Dermis microvascular lymphatic vessel endothelial cell (primary cell): Measurements from ENCODE around the gene REPS2. TPM values are rescaled to one million over a fixed set of nuclear protein-coding genes. Genes with fewer than 3 reads are reported as not detected.
A peak's percentile ranks its signal among the peaks of the same experiment; 100 is the strongest.

Experiments
- DNase-seq, 2 donors: peaks; one replicate each; pipeline versions ENCODE4 v3.0.0 to v3.0.0-alpha.2; 2010; ENCODE audit warnings: low read depth in 2 of 2
- total RNA-seq: library from RNA; depleted of rRNA; stranded (reverse); fragments of >200 nt; gene quantifications from 2 replicates; pipeline ENCODE4 v1.2.1, GENCODE V29; 2014

Gene REPS2
- total RNA-seq, 1 donor from 2014 or later = 4.2 TPM

GRCh38 chrX:17035111-17035510 lies 88.7 kb downstream of the REPS2 start:
- no peak for DNase-seq

DNA sequence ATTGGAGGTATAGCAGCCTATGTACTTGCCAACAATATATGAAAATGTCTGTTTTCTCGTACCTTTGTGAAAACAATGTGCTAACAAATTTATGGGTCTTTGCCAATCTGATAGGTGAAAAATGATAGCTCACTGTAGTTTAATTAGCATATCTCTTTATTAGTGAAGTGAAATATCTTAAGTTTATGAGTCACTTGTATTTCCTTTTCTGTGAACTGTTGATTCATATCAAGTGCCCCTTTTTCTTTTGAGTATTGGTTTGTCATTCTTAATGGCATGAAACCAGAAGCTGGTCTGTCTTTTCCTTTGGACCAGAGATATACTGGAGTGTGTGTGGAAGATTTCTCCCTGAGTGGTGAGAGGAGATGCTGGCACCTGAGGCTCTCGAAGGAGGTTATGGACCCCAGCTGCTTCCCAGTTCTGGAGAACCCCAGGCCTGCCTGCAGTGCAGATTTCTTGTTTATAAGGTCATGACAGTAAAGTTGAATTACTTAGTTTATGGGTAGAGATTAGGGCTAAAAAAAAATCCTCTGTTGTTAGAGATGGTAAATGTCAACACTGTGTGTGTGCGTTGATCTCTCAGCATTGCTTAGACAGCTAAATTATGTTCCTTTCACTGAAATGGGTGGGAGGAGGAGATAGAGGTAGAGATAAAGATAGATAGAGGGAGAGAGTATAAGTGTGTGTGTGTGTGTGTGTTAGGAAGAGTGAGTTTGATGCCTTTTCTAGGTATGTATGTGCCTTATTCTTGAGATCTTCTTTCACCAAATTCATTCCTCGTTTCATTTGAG lies 89.9 kb downstream of the REPS2 start:
- DNase-seq = peak in 1 of 2 donors; percentile 13

DNA sequence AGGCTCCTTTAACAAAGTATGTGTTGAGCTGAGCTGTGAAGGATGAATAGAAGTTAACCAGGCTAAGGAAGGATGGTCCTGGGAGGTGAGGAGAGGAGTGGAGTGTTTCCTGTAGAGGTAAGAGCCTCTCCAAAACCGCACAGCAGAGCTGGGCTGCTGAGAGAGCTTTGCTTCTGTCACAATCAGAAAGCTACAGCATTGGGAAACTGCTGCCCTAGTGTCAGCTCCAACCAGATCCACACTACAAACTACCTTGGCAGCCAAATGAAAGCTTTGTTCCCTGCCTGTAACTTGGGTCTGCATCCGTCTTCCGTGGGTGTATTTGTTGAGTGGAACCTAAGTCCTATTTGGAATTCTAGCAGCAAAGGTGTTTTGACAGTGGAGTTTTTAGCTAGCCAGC lies 91.8 kb downstream of the REPS2 start:
- DNase-seq = no peak

DNA sequence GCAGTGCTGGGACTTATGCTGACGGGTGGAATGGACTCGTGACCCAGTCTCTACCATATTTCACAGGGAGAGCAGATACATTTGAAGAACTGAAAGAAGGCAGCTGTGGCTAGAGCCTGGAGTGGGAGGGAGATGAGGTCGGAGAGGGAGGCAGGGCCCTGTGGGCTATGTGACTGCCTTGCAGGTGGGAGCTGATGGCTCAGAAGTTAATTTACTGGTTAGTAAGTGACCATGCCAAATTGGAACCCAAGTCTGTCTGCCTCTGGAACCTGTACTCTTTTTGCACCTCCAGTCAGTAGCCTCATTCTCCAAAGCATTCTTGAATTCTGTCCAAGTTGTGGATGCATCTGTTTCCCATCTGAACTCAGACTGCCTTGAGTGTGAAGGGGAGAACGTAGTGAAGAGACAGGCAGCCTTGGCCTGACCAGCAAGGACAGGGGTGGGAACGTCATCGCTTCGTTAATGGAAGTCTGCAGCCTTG lies 92.3 kb downstream of the REPS2 start:
- peak in 1 of 2 donors; percentile 47 for DNase-seq

- DNase-seq = no peak
Measured at GRCh38 chrX:17039826-17040225, 93.4 kb downstream of the REPS2 start.

GRCh38 chrX:17040711-17041110 lies 94.3 kb downstream of the REPS2 start:
- no peak for DNase-seq

DNA sequence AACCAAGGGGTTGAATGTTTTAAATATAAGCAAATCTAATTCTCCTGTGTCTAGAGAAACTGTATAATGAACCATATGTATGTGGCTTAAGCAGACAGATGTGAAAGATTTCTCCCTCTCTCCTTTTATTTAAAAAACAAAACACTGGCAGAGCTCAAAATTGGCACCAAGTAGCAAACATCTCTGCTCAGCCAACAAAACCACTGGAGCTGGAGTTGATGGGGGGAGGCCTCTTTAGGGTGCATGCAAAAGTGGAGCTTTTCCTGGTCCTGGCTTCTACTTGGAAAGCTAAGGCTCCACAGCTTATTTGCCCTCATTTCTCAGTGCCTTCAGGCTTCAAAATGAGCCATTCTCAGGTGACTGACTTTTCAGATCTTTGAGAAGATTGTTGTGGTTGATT lies 95.6 kb downstream of the REPS2 start:
- DNase-seq = no peak

DNA sequence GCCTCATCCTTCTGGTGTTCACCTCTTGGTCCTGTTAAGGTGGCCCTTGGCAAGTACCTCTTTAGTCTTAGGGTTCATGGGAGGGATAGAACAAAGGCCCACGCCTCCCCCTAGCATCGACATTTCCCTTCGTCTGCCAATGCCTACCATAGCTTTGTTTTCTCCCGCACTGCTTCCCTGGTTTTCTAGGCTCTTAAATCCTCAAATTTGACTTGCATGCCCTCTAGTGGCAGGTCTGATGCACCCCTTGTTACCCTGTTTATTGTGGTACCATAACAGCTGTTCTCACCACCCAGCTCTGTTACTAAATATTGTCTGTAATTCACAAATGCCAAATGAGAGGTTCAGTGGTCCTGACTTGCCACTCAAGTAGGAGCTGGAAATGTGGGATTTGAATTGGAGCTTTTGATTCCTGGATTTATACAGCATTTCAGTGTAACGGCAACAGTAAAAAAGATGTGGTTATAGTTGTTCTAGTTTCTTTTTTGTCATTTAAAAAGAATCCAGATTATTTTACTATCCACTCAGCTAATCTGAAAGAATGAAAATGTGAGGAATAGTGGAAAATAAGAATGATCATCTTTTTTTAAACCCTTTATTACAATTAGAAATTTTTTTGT lies 100.1 kb downstream of the REPS2 start:
- peak; percentile 68 to 73 for DNase-seq

GRCh38 chrX:17047224-17047623 lies 100.8 kb downstream of the REPS2 start:
- DNase-seq = no peak

- no peak for DNase-seq
Measured at GRCh38 chrX:17052210-17052609, 105.8 kb downstream of the REPS2 start.

DNA sequence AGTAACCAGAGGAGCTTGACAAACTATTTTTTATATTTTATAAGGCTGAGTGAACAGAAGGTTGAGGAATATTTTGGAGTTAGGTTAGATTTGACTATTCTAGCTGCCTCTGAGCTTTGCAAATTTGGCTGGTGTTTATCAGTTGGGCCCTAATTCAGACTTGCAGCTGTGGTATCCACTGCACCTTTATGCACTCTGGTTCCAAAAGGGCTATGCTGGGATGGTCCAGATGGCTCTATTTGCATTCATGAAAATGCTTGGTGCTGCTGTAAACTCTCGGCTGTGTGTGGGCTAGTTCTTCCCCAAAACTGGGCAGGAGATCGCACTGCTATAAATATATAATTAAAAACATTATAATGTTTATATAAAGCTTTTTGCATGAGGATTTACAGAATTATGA lies 106.3 kb downstream of the REPS2 start:
- no peak for DNase-seq

DNA sequence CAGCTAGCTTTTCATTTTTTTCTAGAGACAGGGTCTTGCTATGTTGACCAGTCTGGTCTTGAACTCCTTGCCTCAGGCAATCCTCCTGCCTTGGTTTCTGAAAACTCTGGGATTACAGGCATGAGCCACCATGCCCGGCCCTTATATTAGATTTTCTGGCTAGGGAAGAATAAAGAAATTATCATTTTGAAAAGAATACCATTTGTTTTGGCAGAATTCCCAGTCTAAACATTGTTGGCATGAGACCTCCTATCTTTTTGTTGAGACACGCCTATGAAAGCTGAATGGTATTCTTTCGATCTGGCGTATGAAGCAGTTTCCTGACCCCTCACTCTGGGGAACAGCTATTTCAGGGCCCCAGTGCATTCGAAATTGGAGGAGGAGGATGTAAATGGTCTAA lies 107.0 kb downstream of the REPS2 start:
- peak; percentile 46 to 48 for DNase-seq

DNA sequence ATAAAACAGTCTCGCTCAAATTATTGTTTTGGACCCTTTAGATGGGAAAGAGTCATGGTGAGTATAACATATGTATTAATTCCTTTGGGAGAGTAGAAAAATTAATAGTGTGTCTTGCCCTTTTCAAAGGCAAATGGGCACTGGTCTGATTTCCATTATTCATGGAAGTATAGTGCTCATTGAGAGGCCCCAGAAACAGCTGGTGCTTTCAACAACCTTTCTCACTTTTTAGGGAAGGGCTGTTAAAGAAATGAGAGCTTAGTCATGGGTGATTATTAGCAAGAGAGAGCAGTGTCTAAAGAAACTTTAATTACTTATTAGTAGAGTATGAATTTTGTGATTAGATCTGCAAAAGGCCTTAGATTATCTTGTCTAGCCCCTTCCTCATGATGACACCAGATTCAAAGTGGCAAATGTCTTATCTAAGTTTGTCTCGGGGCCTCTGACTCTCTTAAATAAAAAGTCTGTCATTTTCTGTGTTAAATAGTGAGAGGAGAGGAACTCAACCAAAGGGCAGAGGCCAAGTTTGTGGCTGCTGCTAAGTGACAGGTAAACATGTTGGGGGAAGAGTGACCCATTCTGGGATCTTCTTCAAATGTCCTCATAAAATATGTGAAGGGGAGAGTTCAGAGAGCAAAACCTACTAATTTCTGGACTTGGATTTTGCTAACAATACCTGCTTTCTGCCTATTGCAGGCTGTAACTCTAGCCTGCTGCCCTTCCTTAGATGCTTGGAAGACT lies 110.6 kb downstream of the REPS2 start:
- DNase-seq = no peak

DNA sequence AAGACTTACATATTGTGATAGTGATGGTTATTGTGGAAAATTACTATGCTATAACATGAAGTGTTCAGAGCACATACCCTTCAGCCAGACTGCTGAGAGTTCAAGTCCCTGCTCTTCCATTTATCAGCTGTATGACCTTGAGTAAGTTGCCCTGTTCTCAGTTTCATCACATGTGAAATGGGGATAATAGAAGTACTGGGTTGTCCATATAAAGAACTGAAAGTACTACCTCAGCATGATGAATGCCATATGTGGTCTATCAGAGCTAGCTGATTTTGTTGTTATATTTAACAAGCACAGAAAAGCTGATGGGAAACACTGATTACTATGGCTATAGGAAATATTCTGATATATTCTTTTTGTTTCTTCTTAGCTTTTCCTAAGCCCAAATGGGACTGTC lies 115.6 kb downstream of the REPS2 start:
- DNase-seq = no peak

DNA sequence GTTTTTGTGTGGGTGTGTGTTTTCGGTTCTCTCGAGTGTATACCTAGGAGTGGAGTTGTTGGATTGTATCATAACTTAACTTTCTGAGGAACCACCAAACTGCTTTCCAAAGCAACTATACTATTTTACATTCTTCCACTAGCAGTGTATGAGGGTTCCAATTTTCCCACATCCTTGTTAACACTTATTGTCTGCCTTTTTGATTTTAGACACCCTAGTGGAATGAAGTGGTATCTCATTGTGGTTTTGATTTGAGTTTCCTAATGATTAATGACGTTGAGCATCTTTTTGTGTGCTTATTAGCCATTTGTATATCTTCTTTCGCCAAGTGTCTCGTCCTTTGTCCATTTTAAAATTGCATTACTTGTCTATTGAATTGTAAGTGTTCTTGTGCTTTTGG lies 118.6 kb downstream of the REPS2 start:
- DNase-seq = no peak

- no peak for DNase-seq
Measured at GRCh38 chrX:17067534-17067933, 121.1 kb downstream of the REPS2 start.

GRCh38 chrX:17072301-17072700 lies 125.8 kb downstream of the REPS2 start:
- no peak for DNase-seq

DNA sequence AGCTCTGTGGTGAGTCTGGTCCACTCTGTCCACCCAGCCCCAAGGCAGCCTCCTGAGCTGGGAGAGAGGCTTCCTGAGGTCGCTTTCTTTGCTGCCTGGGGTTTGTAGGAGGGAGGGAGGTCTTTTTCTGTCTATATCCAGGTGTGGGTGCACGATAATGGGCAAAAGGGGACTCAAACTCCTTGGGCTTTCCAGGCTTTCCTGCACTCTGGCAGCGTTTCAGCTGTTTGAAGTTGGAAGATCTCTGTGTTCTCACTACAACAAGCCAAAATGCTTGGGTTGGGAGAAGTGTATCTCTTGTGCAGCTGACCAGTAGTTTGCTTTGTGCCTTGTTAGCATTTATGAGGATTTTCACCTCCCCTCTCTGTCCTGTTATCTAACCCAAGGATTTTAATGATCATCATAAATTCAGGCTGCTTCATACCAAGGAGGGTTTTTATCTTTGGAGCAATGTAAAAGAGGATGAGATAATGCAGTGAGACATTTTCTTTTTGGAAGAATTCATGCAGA lies 126.3 kb downstream of the REPS2 start:
- no peak for DNase-seq

- DNase-seq = no peak
Measured at GRCh38 chrX:17075004-17075403, 128.5 kb downstream of the REPS2 start.

DNA sequence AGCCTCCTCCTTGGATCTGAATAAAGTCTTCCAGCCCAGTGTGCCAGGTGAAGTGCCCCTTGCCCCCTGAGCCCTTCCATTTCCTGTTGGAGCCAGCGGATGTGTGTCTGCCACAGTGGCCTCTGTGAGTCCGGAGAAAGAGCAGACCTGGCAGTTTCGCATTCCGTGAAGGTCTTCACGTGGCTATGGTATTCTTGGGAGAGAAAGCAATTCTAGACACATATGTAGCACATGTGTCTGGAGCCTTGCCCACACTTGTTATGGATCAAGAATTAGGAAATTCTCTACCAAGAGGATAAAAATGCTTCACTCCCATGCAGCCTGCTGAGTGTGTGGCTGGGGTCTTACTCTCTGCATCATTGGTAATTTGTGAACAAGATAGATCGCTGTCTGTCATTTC lies 130.9 kb downstream of the REPS2 start:
- no peak for DNase-seq

DNA sequence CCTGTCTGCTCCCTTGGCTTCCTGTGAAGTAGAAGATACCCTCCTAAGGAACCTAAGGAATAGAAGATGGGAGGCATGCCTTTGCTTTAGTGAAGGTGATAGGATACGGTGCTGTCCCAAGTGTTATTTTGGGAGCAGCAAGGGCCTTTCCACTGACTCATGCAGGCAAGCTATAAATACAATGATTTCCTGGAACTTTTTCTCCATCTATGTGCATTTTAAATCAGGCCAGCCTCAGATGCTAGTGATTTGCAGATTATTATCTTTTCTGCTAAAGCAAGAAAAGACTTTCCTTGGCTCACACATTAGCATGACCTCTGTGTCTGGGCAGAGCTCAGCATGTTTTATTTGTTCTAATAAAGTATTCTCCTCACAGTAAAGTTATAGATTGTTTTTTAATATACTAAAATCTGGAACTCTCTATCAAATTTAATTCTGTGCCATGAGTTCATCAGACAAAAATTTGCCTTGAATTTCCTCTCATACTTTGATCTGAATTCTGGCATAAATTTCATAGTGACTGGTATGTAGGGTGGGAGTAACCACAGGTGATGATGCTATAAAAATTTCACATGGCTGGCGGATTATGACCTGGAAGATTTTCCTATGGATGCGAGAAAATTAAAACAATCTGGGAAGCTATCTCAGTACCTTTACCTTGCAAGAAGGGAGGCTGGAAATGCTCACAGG lies 131.7 kb downstream of the REPS2 start:
- DNase-seq = peak in 1 of 2 donors; percentile 41

DNA sequence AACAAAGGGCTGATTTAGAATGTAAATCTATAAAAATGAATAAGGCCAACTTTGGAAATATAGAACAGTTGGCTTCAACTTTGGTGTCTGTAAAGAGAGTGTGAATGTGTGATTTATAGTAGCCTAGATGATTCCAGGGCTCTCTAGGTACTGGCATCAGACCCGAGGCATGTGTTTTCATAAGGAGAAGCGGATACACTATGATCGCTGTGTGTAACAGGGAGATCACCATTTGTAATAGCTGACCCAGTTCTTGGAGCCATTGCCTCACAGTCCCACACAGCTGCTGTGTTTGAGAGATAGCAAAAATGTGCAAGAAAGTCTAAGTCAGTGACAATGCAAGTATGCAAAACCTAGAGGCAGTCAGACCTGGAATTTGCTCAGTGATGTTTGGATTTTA lies 135.1 kb downstream of the REPS2 start:
- DNase-seq = no peak
